ENCODE measurements around the gene PAX2. TPM values are rescaled to one million over a fixed set of nuclear protein-coding genes. Genes with fewer than 3 reads are reported as not detected.

Gene PAX2
- total RNA-seq, 4 donors from 2014 or later: not detected

DNA sequence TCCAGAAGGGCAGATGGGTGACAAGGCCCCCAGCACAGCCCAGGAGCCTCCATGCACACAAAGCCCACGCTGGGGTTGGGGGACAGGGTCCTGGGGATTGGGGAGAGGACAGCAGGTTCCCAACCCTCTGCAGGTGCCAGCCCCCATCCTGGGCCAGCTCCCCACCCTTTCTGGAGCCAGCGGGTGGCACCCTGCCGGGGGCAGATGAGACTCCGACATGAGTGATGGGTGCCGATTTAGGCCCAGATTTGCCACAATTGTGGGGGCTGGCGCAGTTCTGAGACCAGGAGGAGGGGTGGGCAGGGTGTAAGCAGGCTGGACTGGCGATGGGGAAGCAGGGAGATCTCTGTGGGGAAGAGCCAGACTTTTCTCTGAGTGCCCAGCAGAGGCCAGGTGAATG, 118.1 kb downstream of the PAX2 start:
- WGBS: 86% methylated on average over 7 of the region's 7 CpGs
- H3K27ac ChIP-seq (replicated peaks in 1 of 4): no peak overlapping the region
- TF ChIP-seq POLR2A (IDR thresholded peaks at IDR 0.05; ENCODE audit: low read depth) (no peak), CTCF (IDR thresholded peaks at IDR 0.05) (no peak), EP300 (IDR thresholded peaks at IDR 0.05) (no peak), POLR2AphosphoS5 (IDR thresholded peaks at IDR 0.05) (no peak)
- H3K4me3 ChIP-seq: no peak overlapping the region
- intact Hi-C loops (cut with DNase I): no loop called here
- no peak for DNase-seq (ENCODE audit: extremely low spot score)
- H3K27me3 ChIP-seq: peaks cover 0 to 96% (median 2%) of the 10 kb centered on the region in 4 donors
- no peaks in the 10 kb centered on the region for H3K9me3 ChIP-seq
- H3K4me1 ChIP-seq: peaks cover 0 to 7% (median under 1%) of the 10 kb centered on the region in 4 donors
- no peaks in the 10 kb centered on the region for H3K36me3 ChIP-seq

- no peak for TF ChIP-seq POLR2A (IDR thresholded peaks at IDR 0.05; ENCODE audit: low read depth)
- no peak for TF ChIP-seq EP300 (IDR thresholded peaks at IDR 0.05)
- TF ChIP-seq CTCF (IDR thresholded peaks at IDR 0.05): no peak
- TF ChIP-seq POLR2AphosphoS5 (IDR thresholded peaks at IDR 0.05): no peak
- Histone ChIP-seq H3K4me1 (peaks cover 0 to 7% (median under 1%) of the 10 kb centered on the region in 4 donors), H3K9me3 (no peaks in the 10 kb centered on the region), H3K36me3 (no peaks in the 10 kb centered on the region), H3K4me3 (no peak overlapping the region), H3K27me3 (peaks cover 0 to 92% (median 2%) of the 10 kb centered on the region in 4 donors), H3K27ac (replicated peaks in 1 of 4) (no peak overlapping the region)
- WGBS: 85% methylated on average over 24 of the region's 24 CpGs
- no peak for DNase-seq (ENCODE audit: extremely low spot score)
- intact Hi-C loops (cut with DNase I): no loop called here
Measured at GRCh38 chr10:100864036-100864885, 118.9 kb downstream of the PAX2 start.

GRCh38 chr10:100864978-100865377, 119.6 kb downstream of the PAX2 start:
- peaks cover 0 to 91% (median 2%) of the 10 kb centered on the region in 4 donors for H3K27me3 ChIP-seq

DNA sequence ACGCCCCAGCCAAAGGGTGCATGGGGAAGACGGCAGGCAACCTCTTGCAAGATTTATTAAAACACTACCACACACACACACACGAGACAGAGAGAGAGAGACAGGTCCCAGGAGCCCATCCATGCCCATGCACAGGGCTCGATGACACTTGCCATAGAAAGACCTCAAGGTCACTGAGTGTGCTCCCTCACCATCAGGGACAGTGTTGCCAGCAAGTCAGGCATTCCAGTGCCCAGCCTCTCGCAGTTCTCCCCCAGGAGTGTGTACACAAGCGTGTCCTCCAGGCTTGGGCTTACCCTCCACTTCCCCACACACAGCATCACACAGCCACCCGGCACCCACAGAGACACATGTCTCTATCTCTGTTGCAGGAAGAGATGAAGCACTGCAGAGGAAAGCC, 120.6 kb downstream of the PAX2 start:
- peaks cover 0 to 7% (median under 1%) of the 10 kb centered on the region in 4 donors for H3K4me1 ChIP-seq
- no peak for DNase-seq (ENCODE audit: extremely low spot score)
- no peak overlapping the region for H3K27ac ChIP-seq (replicated peaks in 1 of 4)
- peaks cover 0 to 81% (median 2%) of the 10 kb centered on the region in 4 donors for H3K27me3 ChIP-seq
- WGBS: 64% methylated on average over 7 of the region's 7 CpGs
- TF ChIP-seq POLR2AphosphoS5 (IDR thresholded peaks at IDR 0.05) (no peak), EP300 (IDR thresholded peaks at IDR 0.05) (no peak), POLR2A (IDR thresholded peaks at IDR 0.05; ENCODE audit: low read depth) (no peak), CTCF (IDR thresholded peaks at IDR 0.05) (no peak)
- intact Hi-C loops (cut with DNase I): no loop called here
- H3K36me3 ChIP-seq: no peaks in the 10 kb centered on the region
- H3K4me3 ChIP-seq: no peak overlapping the region
- H3K9me3 ChIP-seq: no peaks in the 10 kb centered on the region

More at GRCh38 chr10:100864978-100865377, 119.6 kb downstream of the PAX2 start:
- no peak for TF ChIP-seq POLR2A (IDR thresholded peaks at IDR 0.05; ENCODE audit: low read depth)
- no peak for TF ChIP-seq CTCF (IDR thresholded peaks at IDR 0.05)
- TF ChIP-seq POLR2AphosphoS5 (IDR thresholded peaks at IDR 0.05): no peak
- DNase-seq (ENCODE audit: extremely low spot score): no peak
- H3K27ac ChIP-seq (replicated peaks in 1 of 4): no peak overlapping the region
- no peaks in the 10 kb centered on the region for H3K36me3 ChIP-seq
- 67% methylated on average over 4 of the region's 4 CpGs for WGBS
- no peak overlapping the region for H3K4me3 ChIP-seq
- intact Hi-C loops (cut with DNase I): no loop called here
- peaks cover 0 to 7% (median under 1%) of the 10 kb centered on the region in 4 donors for H3K4me1 ChIP-seq
- H3K9me3 ChIP-seq: no peaks in the 10 kb centered on the region
